Stimulated activated CD4-positive, alpha-beta T cell treated with anti-CD3 and anti-CD28 coated beads, Interleukin-2, amount 100 ng/mL, for 48 hours (primary cell): ENCODE data around the gene AP5S1.

Source experiments
- DNase-seq, 2 donors: peaks; one replicate each; pipeline ENCODE4 v3.0.0-alpha.2; 2020

AP5S1 gene

DNA sequence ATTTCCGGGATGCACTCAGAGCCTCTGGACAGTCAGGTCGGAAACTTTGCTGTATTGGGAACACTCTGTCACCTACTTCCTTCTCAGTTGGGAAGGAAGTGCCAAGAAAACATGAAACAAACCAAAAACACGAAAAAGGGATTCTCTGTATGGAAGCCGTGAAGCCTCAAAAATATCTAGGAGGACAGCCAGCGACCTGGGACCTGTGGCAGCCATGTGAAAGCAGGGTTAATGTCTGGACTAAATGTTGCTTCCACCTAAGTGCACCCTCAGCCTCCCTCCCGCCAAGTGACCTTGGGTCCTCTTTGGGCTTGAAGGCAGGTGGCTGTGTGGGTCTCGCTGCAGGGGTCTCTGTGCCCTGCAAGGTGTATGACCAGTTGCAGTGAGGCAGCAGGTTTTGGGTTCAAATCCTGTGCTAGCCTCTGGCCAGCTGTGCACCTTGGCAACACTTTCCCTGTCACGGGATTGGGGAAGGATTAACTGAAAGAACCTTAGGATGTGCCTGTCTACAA is 27.1 kb downstream of the AP5S1 start:
- DNase-seq, result no peak

DNA sequence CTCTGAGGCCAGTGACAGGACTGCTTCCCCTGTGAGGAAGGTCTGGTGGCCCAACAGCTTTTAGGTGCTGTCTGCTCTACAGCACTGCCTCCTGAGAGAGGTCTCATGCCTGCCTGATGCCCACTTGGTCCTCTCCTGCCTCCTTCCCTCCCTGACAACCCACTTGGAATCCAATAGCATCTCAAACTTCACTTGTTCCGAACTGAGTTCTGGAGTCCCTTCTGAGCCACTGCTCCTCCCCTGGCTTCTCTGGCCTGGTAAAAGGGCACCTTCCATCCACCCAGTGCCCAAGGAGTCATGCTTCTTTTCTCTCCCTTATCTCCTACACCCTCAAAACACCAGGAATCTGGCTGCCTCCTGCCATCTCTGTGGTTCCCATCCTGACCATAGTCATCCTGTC is 28.2 kb downstream of the AP5S1 start:
- DNase-seq, result no peak

DNA sequence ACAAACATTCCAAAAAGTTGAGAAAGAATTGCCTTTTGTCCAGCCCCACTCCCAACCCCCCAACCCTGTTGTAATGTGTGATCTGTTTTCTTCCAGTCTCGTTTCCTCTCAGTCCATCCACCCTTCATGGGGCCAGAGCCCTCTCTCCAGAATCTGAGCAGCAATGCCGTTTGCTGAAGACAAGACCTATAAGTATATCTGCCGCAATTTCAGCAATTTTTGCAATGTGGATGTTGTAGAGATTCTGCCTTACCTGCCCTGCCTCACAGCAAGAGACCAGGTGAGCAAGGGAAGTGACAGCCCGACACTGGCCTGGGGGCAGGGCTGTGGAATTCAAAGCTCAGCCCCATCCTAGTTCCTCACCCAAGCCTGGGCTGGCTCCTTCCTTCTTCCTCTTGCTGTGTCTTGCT is 34.1 kb downstream of the AP5S1 start:
- no peak for DNase-seq

DNA sequence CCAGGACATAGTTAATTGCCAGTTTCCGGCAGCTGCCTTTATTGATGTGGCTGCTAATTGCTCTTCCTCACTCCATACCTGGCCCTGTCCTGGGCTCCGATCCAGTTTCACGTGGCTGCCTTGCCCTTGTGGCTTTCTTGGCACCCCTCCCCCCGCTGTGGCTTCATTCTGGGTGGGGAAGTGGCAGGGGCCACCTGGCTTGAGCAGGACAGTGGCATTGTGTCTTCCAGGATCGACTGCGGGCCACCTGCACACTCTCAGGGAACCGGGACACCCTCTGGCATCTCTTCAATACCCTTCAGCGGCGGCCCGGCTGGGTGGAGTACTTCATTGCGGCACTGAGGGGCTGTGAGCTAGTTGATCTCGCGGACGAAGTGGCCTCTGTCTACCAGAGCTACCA is 37.1 kb downstream of the AP5S1 start:
- no peak for DNase-seq

DNA sequence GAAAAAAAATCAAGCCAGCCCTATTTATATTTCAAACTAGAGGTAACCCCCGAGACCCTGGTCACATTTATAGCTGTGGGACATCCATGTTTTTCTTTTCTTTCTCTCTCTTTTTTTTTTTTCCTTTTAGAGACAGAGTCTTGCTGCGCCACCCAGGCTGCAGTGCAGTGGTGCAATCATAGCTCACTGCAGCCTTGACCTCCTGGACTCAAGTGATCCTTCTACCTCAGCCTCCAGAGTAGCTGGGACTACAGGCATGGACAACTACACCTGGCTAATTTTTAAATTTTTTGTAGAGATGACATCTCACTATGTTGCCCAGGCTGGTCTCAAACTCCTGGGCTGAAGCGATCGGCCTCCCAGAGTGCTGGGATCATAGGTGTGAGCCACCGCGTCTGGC is 38.3 kb downstream of the AP5S1 start:
- no peak for DNase-seq

DNA sequence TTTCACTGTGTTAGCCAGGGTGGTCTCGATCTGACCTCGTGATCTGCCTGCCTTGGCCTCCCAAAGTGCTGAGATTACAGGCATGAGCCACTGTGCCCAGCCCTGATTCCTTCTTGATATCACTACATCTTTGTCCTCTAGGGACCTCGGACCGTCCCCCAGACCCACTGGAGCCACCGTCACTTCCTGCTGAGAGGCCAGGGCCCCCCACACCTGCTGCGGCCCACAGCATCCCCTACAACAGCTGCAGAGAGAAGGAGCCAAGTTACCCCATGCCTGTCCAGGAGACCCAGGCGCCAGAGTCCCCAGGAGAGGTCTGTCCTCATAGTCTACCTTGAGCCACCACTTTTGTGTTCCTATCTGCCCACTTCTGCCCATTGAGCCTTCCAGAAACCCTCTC is 40.8 kb downstream of the AP5S1 start:
- DNase-seq, result no peak

DNA sequence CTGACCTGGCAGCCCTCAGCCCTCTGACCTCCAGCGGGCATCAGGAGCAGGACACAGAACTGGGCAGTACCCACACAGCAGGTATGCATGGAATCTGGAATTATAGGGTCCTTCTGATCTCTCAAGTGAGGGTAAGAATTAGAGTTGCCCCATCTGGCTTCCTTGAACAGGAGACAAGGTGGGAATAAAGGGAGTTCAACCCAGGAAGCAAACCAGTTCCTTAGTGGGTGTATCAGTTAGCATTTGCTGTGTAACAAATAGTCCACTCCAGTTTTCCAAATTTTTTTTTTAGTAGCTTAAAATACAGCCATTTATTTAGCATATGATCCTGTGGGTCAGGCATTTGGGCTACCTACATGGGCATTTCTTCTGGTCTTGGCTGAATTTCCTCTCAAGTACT is 42.0 kb downstream of the AP5S1 start:
- DNase-seq, result no peak

DNA sequence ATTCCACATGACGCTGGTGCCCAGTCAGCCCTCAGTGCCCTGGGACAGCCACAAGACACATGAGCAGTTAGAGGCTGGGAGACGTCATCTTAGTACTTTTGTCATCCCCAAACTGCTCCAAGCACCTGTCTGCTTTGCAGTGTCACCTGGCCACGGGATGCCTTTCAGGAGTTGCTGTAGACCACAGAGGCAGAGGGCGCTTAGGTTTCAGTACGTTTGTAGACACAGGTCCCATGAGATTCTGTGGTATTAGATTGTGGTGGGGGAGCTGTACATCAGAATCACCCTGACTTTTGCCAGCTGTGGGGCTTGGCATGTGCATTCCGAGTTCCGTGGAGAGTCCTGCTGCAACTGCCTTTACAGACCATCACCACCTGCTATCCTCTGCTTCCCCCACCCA is 43.0 kb downstream of the AP5S1 start:
- DNase-seq, result no peak

DNA sequence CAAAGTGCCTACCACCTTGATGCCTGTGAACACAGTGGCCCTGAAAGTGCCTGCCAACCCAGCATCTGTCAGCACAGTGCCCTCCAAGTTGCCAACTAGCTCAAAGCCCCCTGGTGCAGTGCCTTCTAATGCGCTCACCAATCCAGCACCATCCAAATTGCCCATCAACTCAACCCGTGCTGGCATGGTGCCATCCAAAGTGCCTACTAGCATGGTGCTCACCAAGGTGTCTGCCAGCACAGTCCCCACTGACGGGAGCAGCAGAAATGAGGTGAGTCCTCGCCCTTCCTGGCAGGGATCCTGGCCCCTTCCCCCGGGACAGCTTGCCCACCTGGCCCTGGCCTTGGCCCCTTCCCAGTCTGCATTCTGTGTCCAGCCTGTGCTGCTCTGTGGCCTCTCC is 44.2 kb downstream of the AP5S1 start:
- DNase-seq, result no peak

DNA sequence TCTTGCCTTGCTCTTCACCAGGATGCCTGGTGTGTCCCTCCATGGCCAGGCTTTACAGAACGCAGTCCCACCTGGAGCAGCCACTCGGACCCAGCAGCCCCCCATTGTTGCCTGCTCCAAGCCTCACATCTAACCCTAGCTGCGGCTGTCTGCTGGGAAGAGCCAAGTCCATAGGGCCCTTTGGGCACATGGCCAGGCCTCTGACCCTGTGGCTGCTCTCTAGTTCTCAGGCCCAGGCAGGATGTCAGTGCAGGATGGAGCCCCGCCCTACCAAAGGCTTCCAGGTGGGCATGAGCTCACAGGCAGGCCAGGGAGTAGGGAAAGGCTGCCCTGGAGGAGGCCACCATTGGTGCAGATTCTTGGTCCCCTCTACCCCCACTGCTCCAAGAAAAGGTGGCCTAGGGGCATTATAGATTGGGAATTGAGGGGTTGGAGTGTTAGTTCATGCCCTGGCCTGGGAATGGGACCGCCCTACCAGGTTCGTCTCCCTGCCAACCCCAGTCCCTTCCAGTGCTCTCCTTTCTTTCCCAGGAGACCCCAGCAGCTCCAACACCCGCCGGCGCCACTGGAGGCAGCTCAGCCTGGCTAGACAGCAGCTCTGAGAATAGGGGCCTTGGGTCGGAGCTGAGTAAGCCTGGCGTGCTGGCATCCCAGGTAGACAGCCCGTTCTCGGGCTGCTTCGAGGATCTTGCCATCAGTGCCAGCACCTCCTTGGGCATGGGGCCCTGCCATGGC is 45.0 kb downstream of the AP5S1 start:
- no peak for DNase-seq

DNA sequence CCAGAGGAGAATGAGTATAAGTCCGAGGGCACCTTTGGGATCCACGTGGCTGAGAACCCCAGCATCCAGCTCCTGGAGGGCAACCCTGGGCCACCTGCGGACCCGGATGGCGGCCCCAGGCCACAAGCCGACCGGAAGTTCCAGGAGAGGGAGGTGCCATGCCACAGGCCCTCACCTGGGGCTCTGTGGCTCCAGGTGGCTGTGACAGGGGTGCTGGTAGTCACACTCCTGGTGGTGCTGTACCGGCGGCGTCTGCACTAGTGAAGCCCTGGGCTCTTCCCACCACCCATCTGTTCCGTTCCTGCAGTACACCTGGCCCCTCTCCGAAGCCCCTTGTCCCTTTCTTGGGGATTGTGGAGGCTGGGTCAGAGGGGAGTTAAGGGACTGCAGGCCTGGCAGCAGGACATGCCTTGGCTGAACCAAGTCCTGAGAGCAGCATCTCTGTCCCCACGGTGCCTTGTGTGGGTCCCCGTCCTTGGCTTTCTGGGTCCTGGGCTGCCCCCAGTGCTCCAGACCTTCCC is 45.6 kb downstream of the AP5S1 start:
- DNase-seq, result no peak

DNA sequence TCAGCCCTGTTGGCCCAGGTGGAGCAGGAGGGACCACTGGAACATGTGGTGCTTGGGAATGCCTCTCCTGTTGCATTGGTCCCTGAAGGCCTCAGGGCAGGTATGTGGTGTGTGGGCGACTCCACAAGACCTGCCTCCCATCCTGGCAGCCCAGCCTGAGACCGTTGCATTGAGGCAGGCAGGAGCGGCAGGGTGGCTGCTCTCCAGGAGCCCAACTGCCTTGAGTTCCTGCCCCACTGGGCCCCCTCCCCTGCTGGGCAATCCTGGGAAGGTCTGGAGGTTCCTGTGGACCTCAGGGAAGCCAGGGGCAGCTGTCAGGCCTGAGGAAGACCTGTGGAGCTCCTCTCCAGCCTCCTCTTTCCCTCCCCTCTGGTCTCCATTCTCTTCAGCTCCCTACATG is 46.1 kb downstream of the AP5S1 start:
- no peak for DNase-seq

DNA sequence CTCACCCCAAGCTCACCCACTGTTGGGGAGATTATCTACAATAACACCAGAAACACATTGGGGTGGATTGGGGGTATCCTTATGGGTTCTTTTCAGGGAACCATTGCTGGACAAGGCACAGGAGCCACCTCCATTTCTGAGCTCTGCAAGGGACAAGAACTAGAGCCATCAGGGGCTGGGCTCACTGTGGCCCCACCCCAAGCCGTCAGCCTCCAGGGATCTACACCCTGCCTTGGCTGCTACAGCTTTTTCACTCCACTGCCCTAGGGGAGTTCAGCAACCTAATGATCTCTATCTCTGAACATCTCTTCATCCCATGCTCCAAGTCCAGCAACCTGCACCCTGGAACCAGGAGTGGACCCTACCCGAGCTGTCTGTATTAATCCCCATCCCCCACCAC is 47.5 kb downstream of the AP5S1 start:
- no peak for DNase-seq

DNA sequence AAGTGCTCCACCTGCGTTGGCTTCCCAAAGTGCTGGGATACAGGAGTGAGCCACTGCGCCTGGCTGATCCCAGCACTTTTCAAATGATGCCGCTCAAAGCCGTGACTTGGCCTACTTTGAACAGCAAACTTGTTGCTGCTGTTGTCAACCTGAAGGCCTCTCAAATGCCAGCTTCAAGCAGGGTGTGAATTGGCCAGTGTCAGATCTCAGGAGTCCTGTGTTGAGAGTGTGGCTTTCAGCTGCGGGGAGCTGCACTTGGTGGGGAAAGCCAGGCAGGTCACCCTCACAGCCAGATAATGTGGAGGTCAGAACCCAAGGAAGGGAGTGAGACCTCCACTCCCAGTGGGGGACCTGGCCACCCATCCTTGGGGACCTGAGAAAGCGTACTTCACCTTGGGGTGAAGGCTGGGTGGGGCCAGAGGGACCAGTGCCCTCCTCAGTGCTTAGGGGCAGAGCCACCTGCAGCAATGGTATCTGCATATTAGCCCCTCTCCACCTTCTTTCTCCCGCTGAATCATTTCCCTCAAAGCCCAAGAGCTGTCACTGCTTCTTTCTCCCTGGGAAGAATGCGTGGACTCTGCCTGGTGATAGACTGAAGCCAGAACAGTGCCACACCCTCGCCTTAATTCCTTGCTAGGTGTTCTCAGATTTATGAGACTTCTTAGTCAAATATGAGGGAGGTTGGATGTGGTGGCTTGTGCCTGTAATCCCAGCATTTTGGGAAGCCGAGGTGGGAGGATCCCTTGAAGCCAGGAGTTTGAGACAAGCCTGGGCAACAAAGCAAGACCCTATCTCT is 49.7 kb downstream of the AP5S1 start:
- DNase-seq, result no peak

DNA sequence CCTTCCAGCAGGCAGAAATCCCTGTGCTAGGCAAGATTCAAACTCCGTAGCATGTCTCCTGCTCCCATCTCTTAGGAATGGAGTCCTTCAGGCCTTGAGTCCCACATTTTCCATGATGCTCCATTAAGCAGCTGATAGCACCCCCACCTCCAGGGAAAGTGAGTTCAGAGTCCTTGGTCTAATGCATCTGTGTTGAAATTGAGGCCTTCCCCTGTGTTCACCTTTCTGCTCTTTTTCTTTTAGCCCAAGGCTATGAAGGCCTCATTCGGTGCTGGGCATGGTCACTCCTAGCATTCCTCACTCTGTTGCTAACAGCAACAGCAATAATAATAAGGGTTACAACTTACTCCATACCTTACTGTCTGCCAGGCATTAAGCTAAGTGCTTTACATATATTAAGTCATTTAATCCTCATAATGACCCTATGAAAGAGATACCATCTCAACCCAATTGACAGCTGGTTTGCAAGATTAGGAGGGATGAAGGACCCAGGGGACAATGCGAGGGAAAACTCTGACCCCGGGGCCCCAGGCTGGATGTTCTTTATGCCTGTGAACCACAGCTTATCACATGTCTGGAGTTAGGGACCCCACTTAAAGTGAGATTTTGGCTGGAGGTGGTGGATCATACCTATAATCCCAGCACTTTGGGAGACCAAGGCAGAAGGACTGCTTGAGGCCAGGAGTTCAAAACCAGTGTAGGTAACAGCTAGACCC is 51.4 kb downstream of the AP5S1 start:
- no peak for DNase-seq

DNA sequence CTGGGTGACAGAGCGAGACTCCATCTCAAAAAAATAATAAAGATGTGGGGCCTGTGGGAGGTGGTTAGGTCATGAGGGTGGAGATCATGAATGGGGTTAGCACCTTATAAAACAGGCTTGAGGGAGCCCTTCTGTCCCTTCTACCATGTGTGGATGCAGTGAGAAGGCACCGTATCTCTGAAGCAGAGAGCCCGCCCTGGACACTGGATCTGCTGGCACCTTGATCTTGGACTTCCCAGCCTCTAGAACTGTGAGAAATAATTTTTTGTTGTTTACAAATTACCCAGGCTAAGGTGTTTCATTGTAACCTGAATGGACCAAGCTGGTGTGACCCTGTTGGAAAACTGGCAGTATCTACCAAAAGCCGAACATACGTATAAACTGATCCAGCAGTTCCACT is 53.2 kb downstream of the AP5S1 start:
- DNase-seq, result no peak

DNA sequence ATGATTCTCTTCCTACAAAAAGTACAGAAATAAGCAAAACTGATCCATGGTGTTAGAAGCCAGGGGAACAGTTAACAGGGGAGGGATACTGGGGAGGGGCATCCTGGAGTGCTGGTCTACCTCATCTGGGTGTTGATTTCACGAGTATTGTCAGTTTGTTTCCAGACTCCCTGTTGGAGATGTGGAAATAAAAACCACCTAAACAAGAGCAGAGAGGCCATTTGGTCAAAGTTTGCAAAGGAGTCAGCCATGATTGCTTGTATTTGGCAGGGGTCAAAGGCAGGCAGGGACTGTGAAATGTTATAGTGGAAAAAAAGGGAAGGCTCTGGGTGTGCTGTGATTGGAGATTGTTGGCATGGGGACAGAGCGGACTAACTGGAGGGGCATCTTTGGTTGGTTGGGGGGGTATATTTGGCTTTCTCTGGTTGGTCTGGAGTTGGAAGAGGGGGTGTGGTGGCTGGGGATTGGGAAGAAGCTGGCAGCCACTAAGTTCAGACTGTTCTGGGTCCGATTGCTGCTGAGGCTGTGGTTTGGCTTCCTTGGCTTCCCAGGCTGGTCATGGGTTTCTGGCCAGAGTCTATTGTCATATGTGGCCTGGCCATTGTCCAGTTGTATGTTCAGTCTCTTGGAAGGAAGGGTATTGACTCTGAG is 54.0 kb downstream of the AP5S1 start:
- DNase-seq, result no peak

DNA sequence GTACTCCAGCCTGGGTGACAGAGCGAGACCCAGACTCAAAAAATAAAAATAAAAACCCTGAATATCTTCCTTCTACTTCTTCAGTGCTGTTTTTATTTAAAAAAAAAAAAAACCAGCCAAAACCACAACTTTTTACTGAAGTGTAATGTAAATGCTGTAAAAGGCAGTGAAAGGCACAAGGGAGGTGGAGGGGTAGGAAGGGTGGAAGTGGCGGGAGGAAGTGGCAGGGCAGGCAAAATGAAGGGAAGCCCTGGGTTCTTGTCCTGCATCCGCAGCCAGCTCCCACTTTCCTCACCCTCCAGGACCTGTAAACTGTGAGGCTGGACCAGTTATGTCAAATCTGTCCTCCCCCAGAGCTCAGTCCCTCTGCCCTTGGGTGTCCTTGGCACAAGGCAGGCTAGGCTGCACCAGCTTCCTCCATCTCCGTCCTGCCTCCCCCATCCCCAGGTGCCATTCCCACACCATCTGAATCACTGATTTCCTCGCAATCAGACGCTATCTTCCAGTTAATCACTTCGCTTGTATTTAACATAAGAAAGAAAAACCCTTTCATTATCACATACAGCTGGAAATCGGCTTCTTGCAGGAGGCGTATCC is 55.1 kb downstream of the AP5S1 start:
- DNase-seq, result no peak

DNA sequence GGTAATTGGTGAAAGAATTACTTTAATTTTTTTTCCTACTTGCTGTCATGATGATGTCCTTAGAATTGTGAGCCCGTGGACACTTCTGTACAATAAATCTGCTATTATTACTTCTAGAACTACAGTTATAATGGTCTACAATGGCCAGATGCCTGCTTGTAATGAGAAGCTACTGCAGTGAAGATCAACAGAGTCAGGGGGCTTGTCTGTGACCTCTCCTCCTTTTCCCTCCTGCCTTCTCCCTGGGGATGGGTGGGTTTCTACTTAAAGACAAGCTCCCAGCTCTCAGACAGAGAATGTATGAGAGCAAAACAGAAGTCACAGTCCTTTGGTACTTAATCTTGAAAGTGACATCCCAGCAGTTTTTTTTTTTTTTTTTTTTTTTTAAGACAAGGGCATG is 55.7 kb downstream of the AP5S1 start:
- DNase-seq, result no peak

DNA sequence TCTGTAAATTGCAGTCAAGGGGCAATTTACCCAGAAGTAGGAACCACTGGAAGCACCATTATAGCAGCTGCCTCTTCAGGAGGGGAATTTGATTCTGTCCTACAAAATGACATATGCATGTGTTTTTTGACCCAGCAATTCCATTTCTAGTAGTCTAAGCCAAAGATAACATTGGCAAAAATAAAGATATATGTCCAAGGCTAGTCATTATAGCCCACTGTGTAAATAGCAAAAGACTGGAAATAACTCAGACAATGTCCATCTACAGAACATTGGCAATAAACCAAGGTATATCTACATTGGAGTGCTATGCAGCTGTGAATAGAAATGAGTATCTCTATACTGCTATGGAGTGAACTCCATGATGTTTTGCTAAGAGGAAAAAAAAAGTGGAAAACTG is 56.3 kb downstream of the AP5S1 start:
- no peak for DNase-seq
